IPS-18a (cell line): Measurements from ENCODE around the gene TFG.

Experiments used
- H3K27ac ChIP-seq: one replicate; pipeline ENCODE4 v1.5.1; 2013; ENCODE audit warnings: low read length
- H3K27me3 ChIP-seq: one replicate; pipeline ENCODE4 v1.6.1; 2013; ENCODE audit warnings: mild to moderate bottlenecking, low read length; ENCODE audit not compliant: control insufficient read depth, insufficient read depth
- H3K36me3 ChIP-seq: one replicate; pipeline ENCODE4 v1.6.1; 2013; ENCODE audit warnings: low read depth, low read length; ENCODE audit not compliant: control insufficient read depth
- H3K4me1 ChIP-seq: one replicate; pipeline ENCODE4 v1.6.1; 2013; ENCODE audit warnings: low read depth, low read length; ENCODE audit not compliant: control insufficient read depth
- H3K4me3 ChIP-seq: one replicate; pipeline ENCODE4 v1.5.1; 2013; ENCODE audit warnings: low read length
- H3K9ac ChIP-seq: one replicate; pipeline ENCODE4 v1.6.1; 2013; ENCODE audit warnings: mild to moderate bottlenecking, low read length, moderate library complexity
- H3K9me3 ChIP-seq: one replicate; pipeline ENCODE4 v1.6.1; 2013; ENCODE audit warnings: low read depth, low read length; ENCODE audit not compliant: control insufficient read depth

TFG gene

DNA sequence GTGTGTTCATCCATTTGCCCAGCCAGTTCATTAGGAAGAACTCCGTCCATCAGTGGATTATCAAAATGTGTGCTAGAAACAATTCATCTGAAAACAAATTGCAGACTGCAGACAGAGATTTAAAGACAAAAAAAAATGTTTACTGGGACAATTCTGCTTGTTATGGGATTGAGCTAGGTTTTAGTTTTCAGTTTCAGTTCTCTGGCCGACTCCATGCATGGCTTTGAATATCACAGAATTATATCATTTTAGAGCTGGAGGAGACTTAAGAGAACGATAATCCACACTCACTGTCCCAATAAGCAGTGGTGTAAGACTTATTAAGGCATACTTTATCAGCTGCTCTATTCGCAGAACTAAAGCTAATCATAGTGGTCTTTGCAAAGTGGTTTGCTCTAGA, 51.1 kb downstream of the TFG start:
- Histone ChIP-seq H3K4me3 (no peak overlapping the region), H3K9me3 (no peaks in the 10 kb centered on the region), H3K4me1 (peaks cover 6% of the 10 kb centered on the region), H3K27me3 (no peaks in the 10 kb centered on the region), H3K9ac (no peak overlapping the region), H3K27ac (no peak overlapping the region), H3K36me3 (no peaks in the 10 kb centered on the region)

DNA sequence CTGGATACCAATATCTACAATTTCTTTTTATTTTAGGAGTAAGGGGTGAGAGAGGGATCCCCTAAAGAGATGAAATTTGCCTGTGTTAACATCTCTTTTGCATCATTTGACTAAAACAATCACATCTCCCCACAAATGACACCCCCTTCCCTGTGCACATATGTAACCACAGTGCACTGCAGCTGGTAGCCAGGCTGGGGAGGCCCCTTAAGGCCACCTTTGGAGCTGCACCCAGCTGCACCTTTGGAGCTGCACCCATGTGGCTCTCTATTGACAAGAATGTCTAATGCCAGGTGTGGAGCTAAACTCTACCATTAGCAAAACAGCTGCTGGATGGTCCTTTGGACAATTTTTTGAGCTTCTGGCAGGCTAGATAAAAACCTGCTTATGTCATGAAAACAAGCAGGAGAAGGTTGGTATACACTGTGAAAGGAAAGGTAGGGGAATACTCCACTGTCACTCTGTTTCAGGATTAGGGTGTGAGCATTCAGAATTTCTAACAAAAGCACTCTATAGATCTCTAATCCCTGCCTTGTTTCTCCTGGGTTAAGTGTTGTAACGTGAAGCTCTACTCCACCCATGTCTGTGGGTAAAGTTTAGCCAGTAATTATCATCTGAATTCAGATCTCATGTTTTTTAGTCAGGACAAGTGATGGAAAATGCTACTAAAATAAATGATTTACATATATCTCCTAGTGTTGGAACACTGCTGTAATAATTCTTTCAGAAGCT, 52.1 kb downstream of the TFG start:
- no peak overlapping the region for H3K9ac ChIP-seq
- H3K27ac ChIP-seq = no peak overlapping the region

DNA sequence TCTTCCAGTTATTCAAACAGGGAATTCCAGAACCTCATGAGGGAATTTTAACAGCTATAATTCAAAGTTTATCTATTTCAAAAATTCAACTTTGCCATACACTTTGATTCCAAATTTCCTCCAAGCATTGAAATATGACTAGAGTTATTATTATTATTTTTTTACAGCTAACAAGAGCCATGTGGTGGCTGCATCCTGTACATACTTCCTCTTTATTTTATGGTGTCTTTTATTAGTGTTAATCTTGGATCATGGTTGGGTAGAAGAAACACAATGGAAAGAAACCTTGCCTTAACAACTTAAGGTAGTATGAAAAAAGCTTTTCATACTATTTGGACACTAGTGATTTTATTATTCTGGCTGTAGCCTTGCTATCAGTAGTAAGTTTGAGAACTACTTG, 52.7 kb downstream of the TFG start:
- Histone ChIP-seq H3K4me1 (peaks cover 6% of the 10 kb centered on the region), H3K27me3 (no peaks in the 10 kb centered on the region), H3K4me3 (no peak overlapping the region), H3K9me3 (no peaks in the 10 kb centered on the region), H3K36me3 (no peaks in the 10 kb centered on the region), H3K9ac (no peak overlapping the region), H3K27ac (no peak overlapping the region)

More for the DNA sequence above, 52.1 kb downstream of the TFG start:
- Histone ChIP-seq H3K4me1 (peaks cover 6% of the 10 kb centered on the region), H3K9me3 (no peaks in the 10 kb centered on the region), H3K36me3 (no peaks in the 10 kb centered on the region), H3K4me3 (no peak overlapping the region), H3K27me3 (no peaks in the 10 kb centered on the region)

DNA sequence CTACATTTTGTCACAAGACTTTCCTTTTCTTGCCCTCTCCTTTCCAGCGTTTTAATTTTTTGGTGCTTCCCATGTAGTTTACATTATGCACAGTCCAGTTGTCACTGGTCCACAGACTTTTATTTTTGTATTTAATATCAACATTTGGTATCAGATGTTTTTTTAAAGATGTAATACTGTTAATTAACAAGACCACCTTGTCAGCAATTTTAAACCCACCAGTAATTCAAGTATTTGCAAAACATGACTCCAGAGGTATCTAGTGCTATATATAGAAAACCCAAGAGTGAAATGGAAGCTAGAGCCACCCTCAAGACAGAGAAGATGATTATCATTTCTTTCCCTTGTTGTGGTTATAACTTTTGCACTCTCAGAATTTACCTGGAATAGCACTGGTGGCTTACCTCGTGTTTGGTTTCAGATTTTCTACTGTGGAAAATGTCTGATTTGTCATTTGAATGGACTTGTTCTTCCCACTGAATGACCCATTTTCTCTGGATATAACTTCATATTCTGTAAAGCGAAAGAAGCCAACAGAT, 56.2 kb downstream of the TFG start:
- no peak overlapping the region for H3K4me3 ChIP-seq
- no peaks in the 10 kb centered on the region for H3K36me3 ChIP-seq
- no peaks in the 10 kb centered on the region for H3K9me3 ChIP-seq
- H3K9ac ChIP-seq = no peak overlapping the region
- H3K27me3 ChIP-seq = no peaks in the 10 kb centered on the region
- H3K27ac ChIP-seq = no peak overlapping the region
- H3K4me1 ChIP-seq = peaks cover 18% of the 10 kb centered on the region

DNA sequence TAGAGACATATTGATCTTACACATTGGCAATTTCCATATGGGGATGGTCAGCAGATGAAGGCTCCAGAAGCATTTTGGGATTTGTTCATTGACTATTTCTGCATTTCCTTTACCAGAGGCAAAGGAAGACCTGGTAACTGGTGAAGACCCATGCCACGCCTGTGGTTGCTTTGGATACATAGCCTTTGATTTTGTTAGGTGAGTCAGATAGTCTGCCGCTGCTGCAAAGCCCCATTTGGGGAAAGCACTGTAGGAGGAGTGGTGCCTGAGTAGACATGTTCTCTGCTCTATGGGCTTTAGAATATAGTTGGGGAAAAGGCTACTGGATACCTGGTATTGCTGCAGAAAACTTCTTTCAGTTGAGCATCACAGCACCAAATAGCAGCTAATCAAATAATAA, 56.8 kb downstream of the TFG start:
- no peaks in the 10 kb centered on the region for H3K9me3 ChIP-seq
- peaks cover 18% of the 10 kb centered on the region for H3K4me1 ChIP-seq
- H3K9ac ChIP-seq = no peak overlapping the region
- no peaks in the 10 kb centered on the region for H3K36me3 ChIP-seq
- no peak overlapping the region for H3K27ac ChIP-seq
- no peak overlapping the region for H3K4me3 ChIP-seq
- H3K27me3 ChIP-seq = no peaks in the 10 kb centered on the region

DNA sequence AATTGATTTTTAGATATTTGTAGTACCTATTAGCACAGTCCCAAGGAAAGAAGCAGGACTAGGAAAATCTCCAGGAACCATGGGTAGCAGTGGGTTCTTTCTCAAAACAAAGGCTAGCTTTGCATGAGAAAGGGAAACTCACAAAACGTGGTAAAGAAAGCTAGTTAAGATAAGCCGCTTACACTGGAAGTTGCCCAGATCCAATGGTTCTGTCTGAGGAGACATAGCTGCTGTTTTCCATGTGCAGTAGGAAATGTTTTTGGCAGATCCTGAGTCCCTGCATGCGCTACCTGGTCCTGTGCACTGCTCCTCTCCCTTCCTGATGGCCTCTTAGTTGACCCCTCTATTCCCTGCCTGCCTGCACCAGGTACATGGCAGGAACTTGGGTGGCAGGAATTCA, 60.4 kb downstream of the TFG start:
- no peak overlapping the region for H3K9ac ChIP-seq
- peak overlapping the region; percentile 4 for H3K4me3 ChIP-seq
- H3K27ac ChIP-seq = no peak overlapping the region
- no peaks in the 10 kb centered on the region for H3K36me3 ChIP-seq
- H3K4me1 ChIP-seq = peaks cover 15% of the 10 kb centered on the region
- H3K27me3 ChIP-seq = no peaks in the 10 kb centered on the region
- H3K9me3 ChIP-seq = no peaks in the 10 kb centered on the region

DNA sequence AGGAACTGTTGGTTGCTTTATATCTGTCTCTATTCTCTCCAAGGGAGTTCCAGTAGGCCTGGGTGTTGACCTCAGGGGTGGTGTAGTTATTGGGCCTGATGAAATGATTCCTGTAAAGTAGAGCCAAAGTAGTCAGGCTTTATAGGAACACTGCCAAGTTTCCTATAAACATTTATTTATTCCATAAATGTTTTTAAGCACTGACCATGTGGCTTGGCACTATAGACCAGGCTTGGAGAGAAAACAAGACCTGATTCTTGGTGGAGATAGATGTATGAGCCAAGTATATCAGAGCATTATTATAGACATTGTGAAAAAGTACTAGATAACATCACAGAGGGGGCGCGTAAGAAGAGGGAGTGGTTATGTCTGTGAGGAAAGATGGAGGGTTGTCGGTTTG, 65.9 kb downstream of the TFG start:
- H3K4me3 ChIP-seq = no peak overlapping the region
- no peaks in the 10 kb centered on the region for H3K36me3 ChIP-seq
- H3K4me1 ChIP-seq = peaks cover under 1% of the 10 kb centered on the region
- H3K27ac ChIP-seq = no peak overlapping the region
- no peaks in the 10 kb centered on the region for H3K9me3 ChIP-seq
- H3K27me3 ChIP-seq = no peaks in the 10 kb centered on the region
- no peak overlapping the region for H3K9ac ChIP-seq

DNA sequence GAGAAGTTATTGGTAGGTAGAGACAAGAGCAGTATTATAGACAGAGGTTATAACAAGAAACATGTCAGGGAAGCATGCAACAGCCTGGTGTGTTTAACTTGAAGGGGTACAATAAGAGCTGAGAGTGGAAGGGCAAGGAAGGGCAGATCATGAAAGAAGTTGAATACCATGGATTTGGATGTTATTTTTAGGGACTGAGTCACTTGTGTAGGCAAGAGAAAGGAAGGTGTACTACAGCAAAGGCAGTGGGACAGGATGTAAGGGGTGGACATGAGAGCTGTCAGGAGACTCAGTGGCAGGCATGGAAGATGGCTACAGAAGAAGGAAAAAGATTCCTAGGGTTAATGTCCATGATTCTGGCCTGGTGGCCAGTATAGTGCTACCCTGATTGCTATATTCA, 66.4 kb downstream of the TFG start:
- H3K36me3 ChIP-seq = no peaks in the 10 kb centered on the region
- H3K9me3 ChIP-seq = no peaks in the 10 kb centered on the region
- H3K9ac ChIP-seq = no peak overlapping the region
- H3K27me3 ChIP-seq = no peaks in the 10 kb centered on the region
- H3K4me1 ChIP-seq = no peaks in the 10 kb centered on the region
- H3K4me3 ChIP-seq = no peak overlapping the region
- H3K27ac ChIP-seq = no peak overlapping the region

DNA sequence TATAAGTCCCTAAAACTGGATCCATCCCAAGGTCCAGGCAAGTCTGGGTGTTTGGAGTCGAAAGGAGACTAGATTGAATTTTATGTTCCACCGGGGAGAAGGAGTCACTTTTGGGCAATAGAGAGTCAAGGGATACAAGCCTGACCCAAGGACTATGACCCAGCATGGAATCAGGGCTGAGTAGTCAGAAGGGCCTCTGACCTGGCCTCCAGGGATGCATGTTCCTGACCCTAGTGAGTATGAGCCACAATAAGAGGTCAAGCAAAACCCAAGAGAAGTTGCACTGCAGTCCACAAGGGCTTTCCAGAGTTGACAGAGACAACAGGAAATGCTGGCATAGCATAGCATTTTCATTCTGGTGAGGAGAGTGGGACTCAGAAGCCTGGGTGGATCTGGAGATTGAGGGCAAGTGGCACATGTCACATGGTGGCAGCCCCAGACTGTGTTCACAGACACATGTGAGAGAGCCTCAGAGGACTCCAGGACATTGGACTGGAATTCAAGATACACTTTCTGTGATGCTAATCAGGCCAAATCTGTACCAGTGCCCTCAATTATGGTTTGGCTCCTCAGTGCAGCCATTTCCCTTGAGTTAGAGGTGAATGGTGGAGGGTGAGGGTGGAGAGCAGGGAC, 66.9 kb downstream of the TFG start:
- no peaks in the 10 kb centered on the region for H3K9me3 ChIP-seq
- H3K4me1 ChIP-seq = no peaks in the 10 kb centered on the region
- no peak overlapping the region for H3K27ac ChIP-seq
- no peak overlapping the region for H3K9ac ChIP-seq
- H3K36me3 ChIP-seq = no peaks in the 10 kb centered on the region
- H3K27me3 ChIP-seq = no peaks in the 10 kb centered on the region
- H3K4me3 ChIP-seq = no peak overlapping the region

DNA sequence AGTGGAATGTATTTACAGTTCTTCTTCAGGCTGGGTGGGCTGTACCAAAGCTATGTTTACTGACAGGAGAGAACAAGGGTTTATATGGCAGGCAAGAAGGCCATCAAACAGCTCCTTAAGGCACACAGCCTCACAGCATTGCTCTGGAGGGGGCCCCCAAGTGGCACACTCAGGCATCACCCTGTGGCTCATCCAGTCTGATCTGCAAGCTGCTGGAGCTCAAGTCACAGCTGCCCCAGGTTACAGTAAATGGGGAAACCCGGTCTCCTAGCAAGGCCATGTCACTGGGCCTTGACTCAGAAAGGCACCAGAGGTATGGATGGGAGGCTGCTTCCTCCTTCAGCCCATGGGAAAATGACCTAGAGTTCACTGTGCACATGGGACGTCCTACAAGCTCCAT, 67.5 kb downstream of the TFG start:
- Histone ChIP-seq H3K27ac (no peak overlapping the region), H3K4me3 (no peak overlapping the region), H3K36me3 (no peaks in the 10 kb centered on the region), H3K4me1 (no peaks in the 10 kb centered on the region), H3K27me3 (no peaks in the 10 kb centered on the region), H3K9me3 (no peaks in the 10 kb centered on the region), H3K9ac (no peak overlapping the region)

DNA sequence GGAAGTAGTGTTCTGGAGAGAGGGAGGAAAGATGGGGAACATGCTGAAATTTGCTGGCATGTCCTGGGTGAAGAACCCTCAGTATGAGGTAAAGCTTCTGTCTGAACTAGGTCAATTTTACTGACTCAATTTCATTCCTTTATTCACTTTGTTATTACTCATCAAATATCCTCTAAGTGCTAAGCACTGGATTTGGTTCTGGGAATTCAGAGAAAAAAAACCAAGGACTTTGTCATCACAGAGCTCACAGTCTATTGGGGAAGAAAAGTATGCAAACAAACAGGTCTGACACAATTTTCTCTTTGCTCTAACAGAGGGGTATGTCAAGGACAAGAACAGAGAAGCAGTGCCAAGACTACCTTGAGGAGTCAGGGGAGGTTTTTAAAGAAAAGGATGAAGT, 68.0 kb downstream of the TFG start:
- no peaks in the 10 kb centered on the region for H3K27me3 ChIP-seq
- H3K4me1 ChIP-seq = no peaks in the 10 kb centered on the region
- H3K9me3 ChIP-seq = no peaks in the 10 kb centered on the region
- no peaks in the 10 kb centered on the region for H3K36me3 ChIP-seq
- H3K27ac ChIP-seq = no peak overlapping the region
- H3K9ac ChIP-seq = no peak overlapping the region
- H3K4me3 ChIP-seq = no peak overlapping the region

DNA sequence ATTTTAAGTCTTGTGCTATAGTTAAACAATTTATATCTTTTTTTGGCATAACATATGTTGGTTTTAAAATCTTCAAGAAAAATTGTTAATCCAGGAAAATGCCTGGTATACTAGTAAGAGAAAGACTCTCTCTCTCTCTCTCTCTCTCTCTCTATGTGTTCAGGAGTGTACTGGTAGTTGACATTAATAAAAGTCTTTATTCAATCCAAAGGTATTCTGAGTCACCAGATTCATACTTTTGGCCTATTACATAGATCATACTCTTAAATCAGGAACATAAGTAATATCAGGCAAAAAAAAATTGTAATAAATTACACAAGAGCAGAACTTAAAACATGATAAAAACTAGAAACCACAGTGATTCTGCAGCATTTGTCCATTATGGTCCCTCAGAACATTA, 70.2 kb downstream of the TFG start:
- H3K36me3 ChIP-seq = no peaks in the 10 kb centered on the region
- no peaks in the 10 kb centered on the region for H3K9me3 ChIP-seq
- H3K27ac ChIP-seq = no peak overlapping the region
- H3K4me3 ChIP-seq = no peak overlapping the region
- no peaks in the 10 kb centered on the region for H3K27me3 ChIP-seq
- H3K4me1 ChIP-seq = no peaks in the 10 kb centered on the region
- H3K9ac ChIP-seq = no peak overlapping the region
